DMS 273 (cell line): ENCODE data around the gene NUP43.
A peak's percentile ranks its signal among the peaks of the same experiment; 100 is the strongest.
"Not testable (repeated sequence)": the region's sequence is repeated elsewhere in the genome, so short reads cannot be mapped to it uniquely, and the experiment has no call there.

Experiments used
- DNase-seq: peaks from one replicate; lab custom pipeline; 2025; ENCODE audit not compliant: unreplicated experiment; lab: John Stamatoyannopoulos, UW

NUP43 gene

GRCh38 chr6:149698175-149698574, 48.2 kb downstream of the NUP43 start:
- no peak for DNase-seq

GRCh38 chr6:149696901-149697300, 49.4 kb downstream of the NUP43 start:
- DNase-seq: no peak

GRCh38 chr6:149694921-149695320, 51.4 kb downstream of the NUP43 start:
- peak; percentile 90 for DNase-seq

GRCh38 chr6:149691201-149691600, 55.1 kb downstream of the NUP43 start:
- DNase-seq: no peak

- DNase-seq: no peak
Measured at GRCh38 chr6:149686230-149686629, 60.1 kb downstream of the NUP43 start.

- peak; percentile 97 for DNase-seq
Measured at GRCh38 chr6:149683256-149683859, 63.0 kb downstream of the NUP43 start.

- DNase-seq: not testable (repeated sequence)
Measured at GRCh38 chr6:149681845-149682244, 64.5 kb downstream of the NUP43 start.

GRCh38 chr6:149681209-149681608, 65.1 kb downstream of the NUP43 start:
- peak; percentile 18 for DNase-seq

- peak; percentile 53 for DNase-seq
Measured at GRCh38 chr6:149680503-149680902, 65.8 kb downstream of the NUP43 start.
